H1 (cell line): ENCODE data around the gene PTPN18. TPM values are rescaled to one million over a fixed set of nuclear protein-coding genes. Genes with fewer than 3 reads are reported as not detected.

Experiments
- CTCF ChIA-PET: fragments of 300-600 bp; sonication (Branson Sonifier 250); formaldehyde crosslinking; loops from one replicate; lab custom pipeline; 2021; ENCODE audit not compliant: partially characterized antibody; lab: Charles Lee
- POLR2A ChIA-PET: fragments of 300-600 bp; sonication (Branson Sonifier 250); formaldehyde crosslinking; loops from one replicate; lab custom pipeline; 2021; ENCODE audit warnings: inconsistent platforms; ENCODE audit not compliant: partially characterized antibody; lab: Charles Lee
- DNase-seq, 2 experiments: peaks; one replicate each; pipeline versions ENCODE4 v3.0.0 to v3.0.0-alpha.2; 2010 to 2022; ENCODE audit warnings: low spot score in 2 of 2, low read depth in 1 of 2, mixed read lengths in 1 of 2
- FAIRE-seq: peaks from 2 replicates; lab custom pipeline; 2011; peaks lifted over from hg19 to GRCh38; lab: Jason Lieb, UNC
- H2AFZ ChIP-seq: 2 replicates; pipeline ENCODE4 v1.8.1; 2012; ENCODE audit warnings: low read length, inconsistent platforms
- H2AK5ac ChIP-seq: 2 replicates; pipeline ENCODE4 v1.6.1; 2013; ENCODE audit warnings: low read depth, low read length
- H2BK120ac ChIP-seq: replicated peaks from 2 replicates; pipeline ENCODE3; 2013; ENCODE audit warnings: low read depth, low read length, inconsistent platforms
- H2BK12ac ChIP-seq: 2 replicates; pipeline ENCODE4 v1.6.1; 2013; ENCODE audit warnings: low read depth, low read length
- H2BK15ac ChIP-seq: 2 replicates; pipeline ENCODE4 v1.6.1; 2013; ENCODE audit warnings: low read length
- H2BK20ac ChIP-seq: 2 replicates; pipeline ENCODE4 v1.6.1; 2013; ENCODE audit warnings: low read length
- H2BK5ac ChIP-seq: 2 replicates; pipeline ENCODE4 v1.6.1; 2013; ENCODE audit warnings: low read depth, low read length
- H3K14ac ChIP-seq: 2 replicates; pipeline ENCODE4 v1.6.1; 2013; ENCODE audit warnings: inconsistent platforms; ENCODE audit not compliant: insufficient read length
- H3K18ac ChIP-seq: 2 replicates; pipeline ENCODE4 v1.6.1; 2013; ENCODE audit warnings: low read length; ENCODE audit errors: extremely low read depth
- H3K23ac ChIP-seq: 2 replicates; pipeline ENCODE4 v1.6.1; 2013; ENCODE audit warnings: inconsistent platforms; ENCODE audit not compliant: insufficient read length
- H3K23me2 ChIP-seq: 2 replicates; pipeline ENCODE4 v1.6.1; 2013; ENCODE audit warnings: low read depth, low read length
- H3K27ac ChIP-seq: 2 replicates; pipeline ENCODE4 v1.6.1; 2011; ENCODE audit warnings: low read depth, low read length, inconsistent platforms
- H3K27me3 ChIP-seq, 4 experiments: replicated peaks in 1 of 4; 1 replicate in 1 of 4; 2 replicates in 3 of 4; pipeline versions ENCODE4 v1.6.1 to v1.8.1; 2011 to 2013; ENCODE audit warnings: low read length in 3 of 4, mild to moderate bottlenecking in 3 of 4, inconsistent platforms in 2 of 4, mixed read lengths in 2 of 4, moderate library complexity in 1 of 4; ENCODE audit not compliant: control insufficient read depth in 3 of 4, insufficient read depth in 3 of 4; ENCODE audit errors: extremely low read depth in 1 of 4
- H3K36me3 ChIP-seq, 4 experiments: 2 replicates each; pipeline versions ENCODE4 v1.6.1 to v1.8.1; 2011 to 2013; ENCODE audit warnings: mild to moderate bottlenecking in 4 of 4, low read length in 3 of 4, moderate library complexity in 2 of 4, control low read depth in 1 of 4, inconsistent platforms in 1 of 4; ENCODE audit not compliant: insufficient read depth in 4 of 4, control insufficient read depth in 2 of 4
- H3K4ac ChIP-seq: replicated peaks from 2 replicates; pipeline ENCODE3; 2013; ENCODE audit warnings: low read length, low read depth, mixed read lengths, inconsistent platforms; ENCODE audit not compliant: insufficient read length
- H3K4me1 ChIP-seq, 4 experiments: replicated peaks in 1 of 4; 1 replicate in 1 of 4; 2 replicates in 3 of 4; pipeline versions ENCODE4 v1.6.1 to v1.8.1; 2011 to 2013; ENCODE audit warnings: low read length in 3 of 4, inconsistent platforms in 2 of 4, mixed read lengths in 1 of 4; ENCODE audit not compliant: insufficient read depth in 4 of 4, control insufficient read depth in 3 of 4
- H3K4me2 ChIP-seq, 2 experiments: 2 replicates each; pipeline versions ENCODE4 v1.6.1 to v1.8.1; 2011 to 2013; ENCODE audit warnings: low read depth in 2 of 2, low read length in 2 of 2, control low read depth in 1 of 2, inconsistent platforms in 1 of 2, mild to moderate bottlenecking in 1 of 2; ENCODE audit not compliant: insufficient read depth in 1 of 2
- H3K4me3 ChIP-seq, 4 experiments: fragments of 200-600, 300-600 bp in 1 of 4; sonication (generic), shearing (Covaris generic), sonication (Bioruptor Twin) in 1 of 4; 2 replicates each; pipeline versions ENCODE4 v1.5.1 to v1.8.1; 2011 to 2016; ENCODE audit warnings: low read length in 4 of 4, low read depth in 3 of 4, control low read depth in 2 of 4, inconsistent platforms in 2 of 4, mild to moderate bottlenecking in 2 of 4, mixed read lengths in 1 of 4, moderate library complexity in 1 of 4; ENCODE audit not compliant: insufficient read depth in 2 of 4; ENCODE audit errors: extremely low read depth in 1 of 4
- H3K56ac ChIP-seq: replicated peaks from 2 replicates; pipeline ENCODE3; 2013; ENCODE audit warnings: low read depth, mild to moderate bottlenecking, mixed read lengths, low read length, inconsistent platforms; ENCODE audit not compliant: insufficient read length
- H3K79me1 ChIP-seq: 2 replicates; pipeline ENCODE4 v1.6.1; 2013; ENCODE audit warnings: low read depth, low read length, control low read depth
- H3K79me2 ChIP-seq, 2 experiments: 2 replicates each; pipeline versions ENCODE4 v1.6.1 to v1.8.1; 2012 to 2013; ENCODE audit warnings: low read length in 2 of 2, mild to moderate bottlenecking in 2 of 2, inconsistent platforms in 1 of 2; ENCODE audit not compliant: insufficient read depth in 2 of 2, control insufficient read depth in 1 of 2
- H3K9ac ChIP-seq, 4 experiments: replicated peaks in 1 of 4; 1 replicate in 1 of 4; 2 replicates in 3 of 4; pipeline versions ENCODE4 v1.6.1 to v1.8.1; 2011 to 2013; ENCODE audit warnings: low read depth in 3 of 4, low read length in 3 of 4, control low read depth in 2 of 4, mild to moderate bottlenecking in 2 of 4, moderate library complexity in 2 of 4, inconsistent platforms in 1 of 4; ENCODE audit errors: extremely low read depth in 1 of 4
- H3K9me3 ChIP-seq, 2 experiments: 2 replicates each; pipeline versions ENCODE4 v1.6.1 to v1.8.1; 2012 to 2013; ENCODE audit warnings: mild to moderate bottlenecking in 2 of 2, moderate library complexity in 2 of 2, control low read depth in 1 of 2, inconsistent platforms in 1 of 2, low read depth in 1 of 2, low read length in 1 of 2, mixed read lengths in 1 of 2; ENCODE audit not compliant: insufficient read depth in 2 of 2
- H4K20me1 ChIP-seq, 2 experiments: replicated peaks in 1 of 2; 2 replicates each; pipeline versions ENCODE3 to v1.8.1; 2011 to 2013; ENCODE audit warnings: inconsistent platforms in 2 of 2, low read length in 2 of 2, mild to moderate bottlenecking in 1 of 2; ENCODE audit not compliant: insufficient read depth in 2 of 2, control insufficient read depth in 1 of 2
- H4K5ac ChIP-seq: 2 replicates; pipeline ENCODE4 v1.6.1; 2013; ENCODE audit warnings: low read length, low read depth, mixed read lengths, inconsistent platforms; ENCODE audit not compliant: insufficient read length
- H4K8ac ChIP-seq: 2 replicates; pipeline ENCODE4 v1.8.0; 2013; ENCODE audit warnings: mild to moderate bottlenecking, moderate library complexity, low read length, inconsistent platforms; ENCODE audit not compliant: insufficient read depth; ENCODE audit errors: extremely low read depth
- H4K91ac ChIP-seq: replicated peaks from 2 replicates; pipeline ENCODE3; 2013; ENCODE audit warnings: low read length, mixed read lengths, inconsistent platforms; ENCODE audit not compliant: insufficient read length
- GABPA ChIP-seq: IDR thresholded peaks from 2 replicates; pipeline ENCODE4 v1.6.1; 2011; ENCODE audit warnings: mild to moderate bottlenecking, low read length, moderate library complexity, borderline replicate concordance; ENCODE audit not compliant: insufficient read depth
- MAFK ChIP-seq: IDR thresholded peaks from 2 replicates; pipeline ENCODE4 v1.6.1; 2012; ENCODE audit warnings: low read depth, mild to moderate bottlenecking, improper control_type of control experiment, low read length
- POLR2A ChIP-seq, 2 experiments: IDR thresholded peaks; 1 replicate in 1 of 2; 2 replicates in 1 of 2; pipeline ENCODE4 v1.6.1; 2011; ENCODE audit warnings: low read depth in 2 of 2, low read length in 2 of 2, mild to moderate bottlenecking in 2 of 2; ENCODE audit errors: control extremely low read depth in 1 of 2
- ZNF274 ChIP-seq: IDR thresholded peaks from 2 replicates; pipeline ENCODE4 v1.7.0; 2012; ENCODE audit warnings: low read length, borderline replicate concordance; ENCODE audit errors: extremely low read depth
- WGBS, 2 experiments: shearing (Covaris generic) in 1 of 2; methylation state at CpG; one replicate each; pipeline versions ENCODE4 v1.1.6 to v1.1.7; 2013 to 2015; ENCODE audit warnings: low lambda C conversion rate in 2 of 2, mixed read lengths in 2 of 2, inconsistent platforms in 1 of 2, low coverage in 1 of 2, missing lambda C conversion rate in 1 of 2; ENCODE audit not compliant: insufficient replicate concordance in 2 of 2, insufficient coverage in 1 of 2, insufficient read length in 1 of 2; ENCODE audit errors: extremely low coverage in 1 of 2, missing lambda C conversion rate in 1 of 2; 5-methylcytosine and 5-hydroxymethylcytosine counted together
- polyA plus RNA-seq, 7 experiments: library from polyadenylated mRNA; depleted of rRNA in 3 of 7; stranded (reverse) in 5 of 7; unstranded in 2 of 7; fragments of >200 nt in 5 of 7; fragments of 200-250 nt in 2 of 7; gene quantifications; 1 replicate in 5 of 7; 2 replicates in 1 of 7; 4 replicates in 1 of 7; pipeline versions ENCODE4 v1.2.1 to v1.2.3, GENCODE V29; 2011 to 2013; ENCODE audit warnings: missing spikeins in 2 of 7, mixed read lengths in 2 of 7
- total RNA-seq: library from RNA; stranded (reverse); fragmentation: NEBNext Ultra II Directional; extraction: Animal tissue kit (Norgen Biotek cat#: 25700); gene quantifications from 2 replicates; pipeline ENCODE4 v1.2.1, GENCODE V29; 2021

PTPN18 gene
- total and polyA plus RNA-seq, 2 of the 8 experiments (the other 6 are each of a cell fraction or from before 2014, with no cell fraction given): 13.2 to 14.7 TPM

GRCh38 chr2:130385709-130386108, 29.9 kb downstream of the PTPN18 start:
- no peak for FAIRE-seq
- no peak overlapping the region for H4K8ac ChIP-seq
- POLR2A ChIA-PET: interaction anchor here (1.8 kb wide), 1 partner anchor 13 kb away, joined by 5 read pairs; no protein-coding TSS in a partner anchor

More at GRCh38 chr2:130385709-130386108, 29.9 kb downstream of the PTPN18 start:
- H2BK5ac ChIP-seq: no peak overlapping the region
- H3K79me2 ChIP-seq: no peaks in the 10 kb centered on the region
- H2BK120ac ChIP-seq: no peak overlapping the region
- H3K36me3 ChIP-seq: no peaks in the 10 kb centered on the region
- no peak overlapping the region for H2AK5ac ChIP-seq
- no peak overlapping the region for H3K9ac ChIP-seq
- no peak overlapping the region for H3K4me3 ChIP-seq
- TF ChIP-seq MAFK (no peak), ZNF274 (no peak), POLR2A (IDR thresholded peaks at IDR 0.05; ENCODE audit: control extremely low read depth in 1 of 2, low read depth in 2 of 2, low read length in 2 of 2) (no peak), GABPA (no peak)
- H3K4ac ChIP-seq: no peak overlapping the region
- H3K23ac ChIP-seq: no peak overlapping the region
- H4K91ac ChIP-seq: no peak overlapping the region
- H3K56ac ChIP-seq: no peak overlapping the region
- H3K23me2 ChIP-seq: no peaks in the 10 kb centered on the region; the same call in 1 of the 2 replicates
- H3K79me1 ChIP-seq: no peaks in the 10 kb centered on the region
- WGBS, 2 experiments: 90% methylated on average over 3 of the region's 3 CpGs; no CpG with 5 or more reads in 1 of the 2 experiments
- H2AFZ ChIP-seq: no peak overlapping the region
- H4K20me1 ChIP-seq: peaks cover 0 to 3% of the 10 kb centered on the region in 2 experiments
- H3K4me2 ChIP-seq: no peak overlapping the region
- CTCF ChIA-PET: interaction anchor here (0.8 to 1.1 kb wide), 2 partner anchors 9 to 17 kb away, joined by 3 to 4 read pairs; no protein-coding TSS in a partner anchor
- H2BK12ac ChIP-seq: no peak overlapping the region
- H3K27me3 ChIP-seq: peaks cover 0 to 4% (median 2%) of the 10 kb centered on the region in 4 experiments; a peak in 3 of 7 replicates
- H4K5ac ChIP-seq: no peak overlapping the region
- no peak for DNase-seq
- H3K4me1 ChIP-seq: peaks cover 0 to under 1% (median 0%) of the 10 kb centered on the region in 4 experiments; a peak in 2 of 7 replicates
- H3K18ac ChIP-seq: no peak overlapping the region
- no peak overlapping the region for H2BK15ac ChIP-seq
- H2BK20ac ChIP-seq: no peak overlapping the region
- H3K14ac ChIP-seq: no peak overlapping the region
- H3K9me3 ChIP-seq: no peaks in the 10 kb centered on the region
- H3K27ac ChIP-seq: no peak overlapping the region
